Femur (tissue), 1 donor: ENCODE data around the gene DHX34.
A peak's percentile ranks its signal among the peaks of the same experiment; 100 is the strongest.
"Not testable (repeated sequence)": the region's sequence is repeated elsewhere in the genome, so short reads cannot be mapped to it uniquely, and the experiment has no call there.

Experiments
- DNase-seq: peaks from one replicate; pipeline ENCODE4 v3.0.0-alpha.2; 2017

DHX34 gene, protein sequence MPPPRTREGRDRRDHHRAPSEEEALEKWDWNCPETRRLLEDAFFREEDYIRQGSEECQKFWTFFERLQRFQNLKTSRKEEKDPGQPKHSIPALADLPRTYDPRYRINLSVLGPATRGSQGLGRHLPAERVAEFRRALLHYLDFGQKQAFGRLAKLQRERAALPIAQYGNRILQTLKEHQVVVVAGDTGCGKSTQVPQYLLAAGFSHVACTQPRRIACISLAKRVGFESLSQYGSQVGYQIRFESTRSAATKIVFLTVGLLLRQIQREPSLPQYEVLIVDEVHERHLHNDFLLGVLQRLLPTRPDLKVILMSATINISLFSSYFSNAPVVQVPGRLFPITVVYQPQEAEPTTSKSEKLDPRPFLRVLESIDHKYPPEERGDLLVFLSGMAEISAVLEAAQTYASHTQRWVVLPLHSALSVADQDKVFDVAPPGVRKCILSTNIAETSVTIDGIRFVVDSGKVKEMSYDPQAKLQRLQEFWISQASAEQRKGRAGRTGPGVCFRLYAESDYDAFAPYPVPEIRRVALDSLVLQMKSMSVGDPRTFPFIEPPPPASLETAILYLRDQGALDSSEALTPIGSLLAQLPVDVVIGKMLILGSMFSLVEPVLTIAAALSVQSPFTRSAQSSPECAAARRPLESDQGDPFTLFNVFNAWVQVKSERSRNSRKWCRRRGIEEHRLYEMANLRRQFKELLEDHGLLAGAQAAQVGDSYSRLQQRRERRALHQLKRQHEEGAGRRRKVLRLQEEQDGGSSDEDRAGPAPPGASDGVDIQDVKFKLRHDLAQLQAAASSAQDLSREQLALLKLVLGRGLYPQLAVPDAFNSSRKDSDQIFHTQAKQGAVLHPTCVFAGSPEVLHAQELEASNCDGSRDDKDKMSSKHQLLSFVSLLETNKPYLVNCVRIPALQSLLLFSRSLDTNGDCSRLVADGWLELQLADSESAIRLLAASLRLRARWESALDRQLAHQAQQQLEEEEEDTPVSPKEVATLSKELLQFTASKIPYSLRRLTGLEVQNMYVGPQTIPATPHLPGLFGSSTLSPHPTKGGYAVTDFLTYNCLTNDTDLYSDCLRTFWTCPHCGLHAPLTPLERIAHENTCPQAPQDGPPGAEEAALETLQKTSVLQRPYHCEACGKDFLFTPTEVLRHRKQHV

DNA sequence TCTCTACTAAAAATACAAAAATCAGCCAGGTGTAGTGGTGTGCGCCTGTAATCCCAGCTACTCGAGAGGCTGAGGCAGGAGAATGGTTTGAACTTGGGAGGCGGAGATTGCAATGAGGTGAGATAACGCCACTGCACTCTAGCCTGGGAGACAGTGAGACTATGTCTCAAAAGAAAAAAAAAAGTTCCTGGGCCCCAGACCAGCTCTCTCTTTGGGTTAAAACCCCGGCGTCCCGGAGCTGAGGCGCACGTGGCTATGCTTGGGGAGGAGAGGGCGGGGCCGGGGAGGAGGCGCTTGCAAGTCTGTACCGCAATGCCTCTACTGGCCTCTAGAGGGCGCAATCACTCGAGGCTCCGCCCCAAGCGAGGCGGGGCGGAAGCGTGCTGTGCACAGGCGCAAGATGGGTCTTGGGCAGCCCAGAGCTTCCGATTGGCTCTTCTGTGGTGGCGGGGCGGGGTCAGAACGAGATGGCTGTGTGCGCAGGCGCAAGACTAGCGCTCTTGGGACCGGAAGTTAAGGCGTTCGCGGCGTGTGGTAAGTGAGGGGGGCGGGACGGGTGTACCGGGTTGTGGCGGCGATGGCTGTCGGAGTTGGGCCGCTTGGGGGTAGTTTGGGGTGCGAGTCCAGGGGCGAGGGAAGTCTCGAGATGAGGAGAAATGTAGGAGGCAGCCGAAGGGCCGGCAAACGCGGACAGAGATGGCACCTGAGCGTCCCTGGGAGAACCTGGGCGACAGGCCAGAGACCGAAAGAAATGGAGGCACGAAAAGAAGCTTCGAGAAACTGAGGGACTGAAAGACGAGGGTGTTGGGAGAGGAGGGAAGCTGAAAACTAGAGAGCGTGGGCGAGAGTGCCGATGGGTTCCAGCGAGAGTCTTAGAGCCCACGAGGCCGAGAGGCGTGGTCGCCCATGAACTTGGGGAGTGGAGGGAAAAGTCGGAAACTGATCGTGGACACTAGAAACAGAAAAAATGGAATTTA lies at the start of gene DHX34:
TSS of gene DHX34 (plus strand) at position 497 of the 977 bp plus-strand sequence. CDS start 3,716 bp downstream, outside the sequence.
- peak; percentile 99 for DNase-seq

DNA sequence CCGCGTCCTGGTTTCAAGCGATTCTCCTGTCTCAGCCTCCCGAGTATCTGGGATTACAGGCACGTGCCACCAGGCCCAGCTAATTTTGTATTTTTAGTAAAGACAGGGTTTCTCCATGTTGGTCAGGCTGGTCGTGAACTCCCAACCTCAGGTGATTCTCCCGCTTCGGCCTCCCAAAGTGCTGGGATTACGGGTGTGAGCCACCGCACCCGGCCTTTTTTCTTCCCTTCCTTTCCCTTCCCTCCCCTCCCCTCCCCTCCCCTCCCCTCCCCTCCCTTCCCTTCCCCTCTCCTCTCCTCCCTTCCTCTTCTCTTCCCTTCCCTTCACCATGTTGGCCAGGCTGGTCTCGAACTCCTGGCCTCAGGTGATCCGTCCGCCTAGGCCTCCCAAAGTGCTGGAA lies 48.2 kb upstream of the DHX34 start:
- DNase-seq = not testable (repeated sequence)

DNA sequence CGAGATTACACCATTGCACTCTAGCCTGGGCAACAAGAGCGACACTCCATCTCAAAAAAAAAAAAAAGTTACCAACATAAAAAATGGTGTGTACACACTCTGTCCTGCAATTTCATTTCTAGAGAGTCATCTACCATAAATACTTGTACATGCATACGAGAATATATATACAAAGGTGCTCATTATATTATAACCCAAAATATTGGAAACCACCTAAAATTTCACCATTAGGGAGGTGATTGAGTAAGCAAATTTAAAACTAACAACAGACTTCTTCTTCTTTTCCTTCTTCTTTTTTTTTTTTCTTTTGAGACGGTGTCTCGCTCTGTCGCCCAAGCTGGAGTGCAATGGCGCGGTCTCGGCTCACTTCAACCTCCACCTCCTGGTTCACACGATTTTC lies 46.9 kb upstream of the DHX34 start:
- no peak for DNase-seq

DNA sequence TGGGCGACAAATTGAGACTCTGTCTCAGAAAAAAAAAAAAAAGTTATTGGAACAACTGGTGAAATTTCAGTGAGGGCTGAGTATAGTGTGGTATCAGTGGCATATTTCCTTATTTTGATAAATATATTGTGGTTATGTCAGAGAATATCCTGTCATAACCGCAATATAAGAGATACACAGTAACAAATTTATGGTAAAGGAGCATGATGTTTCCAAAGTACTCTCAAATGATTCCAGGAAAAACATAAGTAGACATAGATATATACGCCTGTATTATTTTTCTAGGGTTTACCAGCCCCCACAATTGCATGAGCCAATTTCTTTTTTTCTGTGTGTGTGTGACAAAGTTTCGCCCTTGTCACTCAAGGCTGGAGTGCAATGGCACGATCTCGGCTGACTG lies 45.1 kb upstream of the DHX34 start:
- DNase-seq = no peak

DNA sequence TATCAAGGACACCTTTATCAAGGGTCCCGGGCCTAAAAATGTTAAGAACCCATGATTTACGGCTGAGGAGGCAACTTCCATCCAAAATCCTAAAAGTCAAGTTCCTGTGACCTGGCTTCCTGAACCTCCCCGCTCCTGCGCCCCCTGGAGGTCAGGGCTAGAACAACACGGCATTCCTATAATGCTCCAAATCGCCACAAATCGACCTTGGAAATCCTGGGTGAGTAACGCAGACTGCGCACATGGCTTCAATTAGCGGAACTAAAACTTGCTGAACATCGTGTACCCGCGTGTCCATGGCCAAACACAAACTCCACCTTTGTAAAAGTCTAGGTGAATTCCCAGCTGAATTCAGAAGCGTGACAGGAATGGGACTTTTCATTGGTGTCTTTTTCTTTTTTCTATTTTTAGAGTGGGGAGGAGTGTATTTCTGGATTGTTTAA lies 43.8 kb upstream of the DHX34 start:
- DNase-seq = peak; percentile 48

DNA sequence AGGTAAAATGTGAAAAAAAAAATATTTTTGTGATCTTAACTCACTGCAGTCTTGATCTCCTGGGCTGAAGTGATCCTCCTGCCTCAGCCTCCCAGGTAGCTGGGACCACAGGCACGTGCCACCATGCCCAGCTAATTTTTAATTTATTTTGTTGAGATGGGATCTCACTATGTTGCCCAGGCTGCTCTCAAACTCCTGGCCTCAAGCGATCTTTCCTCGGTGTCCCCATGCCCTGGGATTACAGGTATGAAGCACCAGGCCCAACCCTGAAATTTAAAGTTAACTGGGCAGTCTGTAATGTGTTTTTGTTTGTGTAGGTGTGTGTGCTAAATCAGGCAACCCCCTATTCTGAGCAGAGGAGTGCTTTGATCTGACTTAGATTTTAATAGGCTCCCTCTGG lies 42.8 kb upstream of the DHX34 start:
- no peak for DNase-seq

DNA sequence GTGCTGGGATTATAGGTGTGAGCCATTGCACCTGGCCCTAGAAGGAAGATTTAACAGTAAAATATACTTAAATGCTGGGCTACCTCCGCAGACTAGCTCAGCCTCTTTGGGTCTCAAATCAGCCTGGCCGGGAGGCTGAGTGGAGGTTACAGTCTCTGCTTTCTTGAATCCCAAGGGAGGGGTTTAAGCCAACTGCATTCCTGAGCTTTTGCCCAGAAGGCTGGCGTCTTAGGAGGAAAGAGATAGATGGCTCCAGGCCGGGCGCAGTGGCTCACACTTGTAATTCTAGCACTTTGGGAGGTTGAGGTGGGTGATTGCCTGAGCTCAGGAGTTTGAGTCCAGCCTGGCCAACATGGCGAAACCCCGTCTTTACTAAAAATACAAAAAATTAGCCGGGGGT lies 40.1 kb upstream of the DHX34 start:
- DNase-seq = no peak

DNA sequence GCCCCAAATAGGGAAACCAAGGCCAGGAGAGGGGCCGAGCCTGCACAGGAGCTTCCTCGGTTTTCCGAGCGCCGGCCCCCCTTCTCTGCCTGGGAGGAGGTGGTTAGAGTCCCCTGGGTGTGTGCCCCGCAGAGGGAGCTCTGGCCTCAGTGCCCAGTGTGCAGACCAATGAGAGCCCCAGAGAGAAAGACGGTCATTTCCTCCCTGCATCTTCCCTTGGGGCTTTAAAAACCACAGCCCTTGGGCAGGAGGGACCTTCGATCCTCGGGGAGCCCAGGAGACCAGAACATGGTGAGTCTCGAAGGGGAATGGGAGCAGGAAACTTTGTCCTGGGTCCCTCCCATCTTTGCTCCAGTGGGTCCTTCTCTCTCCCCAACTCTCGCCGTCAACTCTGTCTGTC lies 39.5 kb upstream of the DHX34 start, which contains the start of gene C5AR1:
TSS of gene C5AR1 (plus strand) at position 254 of the 400 bp plus-strand sequence. CDS start at position 289, 35 bp downstream.
- DNase-seq = no peak

DNA sequence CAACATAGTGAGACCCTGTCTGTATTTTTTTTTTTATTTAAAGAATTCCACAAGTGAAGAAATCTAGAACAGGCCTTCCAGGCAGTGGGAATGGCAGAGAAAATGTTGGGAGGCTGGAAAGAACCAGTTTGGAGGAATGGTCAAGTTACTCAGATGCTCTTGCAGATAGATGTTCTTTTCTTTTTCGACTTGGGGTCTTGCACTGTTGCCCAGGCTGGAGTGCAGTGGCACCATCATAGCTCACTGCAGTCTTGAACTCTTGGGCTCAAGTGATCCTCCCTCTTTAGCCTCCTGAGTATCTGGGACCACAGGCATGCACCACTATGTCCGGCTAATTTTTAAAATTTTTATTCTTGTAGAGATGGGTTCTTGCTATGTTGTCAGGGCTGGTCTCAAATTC lies 38.8 kb upstream of the DHX34 start:
- DNase-seq = no peak

DNA sequence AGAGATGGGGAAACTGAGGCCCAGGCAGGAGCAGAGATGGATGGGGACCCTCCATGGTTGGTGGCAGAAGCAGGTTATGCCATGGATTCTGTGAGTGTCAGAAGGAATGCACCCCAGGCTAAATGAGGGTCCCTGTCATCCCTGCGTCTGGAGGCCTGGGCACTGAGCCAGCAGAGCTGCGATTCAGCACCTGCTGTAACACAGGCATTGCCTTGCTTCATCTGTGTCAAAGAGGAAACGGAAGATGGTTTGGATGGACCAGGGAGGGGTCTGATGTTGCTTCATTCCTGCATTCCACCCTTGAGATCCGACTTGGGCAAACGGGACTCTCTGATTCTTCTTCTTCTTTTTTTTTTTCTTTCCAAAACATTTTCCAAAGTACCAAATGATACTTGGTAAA lies 38.3 kb upstream of the DHX34 start:
- peak; percentile 57 for DNase-seq

DNA sequence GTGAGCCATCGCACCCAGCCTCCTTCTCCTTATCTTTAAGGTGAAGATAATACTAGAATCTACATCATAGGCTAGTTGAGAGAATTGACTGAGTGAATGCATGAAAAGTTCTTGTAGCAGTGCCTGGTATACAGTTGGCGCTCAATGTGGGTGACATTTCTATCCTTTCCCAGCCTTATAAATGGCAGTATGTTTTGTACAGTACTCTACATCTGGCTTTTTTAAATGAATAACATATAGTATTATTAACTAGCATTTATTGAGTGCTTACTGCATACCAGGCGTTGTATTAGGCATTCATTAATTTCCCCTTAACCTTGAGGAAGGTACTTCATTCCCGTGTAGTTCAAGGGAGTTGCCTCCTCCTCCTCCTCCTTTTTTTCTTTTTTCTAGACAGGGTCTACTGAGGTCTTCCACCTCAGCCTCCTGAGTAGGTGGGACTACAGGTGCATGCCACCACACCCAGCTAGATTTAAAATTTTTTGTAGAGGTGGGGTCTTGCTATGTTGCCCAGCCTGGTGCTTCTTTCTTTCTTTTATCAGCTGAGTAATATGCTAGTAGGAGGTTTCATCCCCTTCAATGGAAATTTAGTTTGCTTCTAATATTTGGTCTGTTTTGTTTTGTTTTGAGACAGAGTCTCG lies 36.6 kb upstream of the DHX34 start:
- DNase-seq = no peak

DNA sequence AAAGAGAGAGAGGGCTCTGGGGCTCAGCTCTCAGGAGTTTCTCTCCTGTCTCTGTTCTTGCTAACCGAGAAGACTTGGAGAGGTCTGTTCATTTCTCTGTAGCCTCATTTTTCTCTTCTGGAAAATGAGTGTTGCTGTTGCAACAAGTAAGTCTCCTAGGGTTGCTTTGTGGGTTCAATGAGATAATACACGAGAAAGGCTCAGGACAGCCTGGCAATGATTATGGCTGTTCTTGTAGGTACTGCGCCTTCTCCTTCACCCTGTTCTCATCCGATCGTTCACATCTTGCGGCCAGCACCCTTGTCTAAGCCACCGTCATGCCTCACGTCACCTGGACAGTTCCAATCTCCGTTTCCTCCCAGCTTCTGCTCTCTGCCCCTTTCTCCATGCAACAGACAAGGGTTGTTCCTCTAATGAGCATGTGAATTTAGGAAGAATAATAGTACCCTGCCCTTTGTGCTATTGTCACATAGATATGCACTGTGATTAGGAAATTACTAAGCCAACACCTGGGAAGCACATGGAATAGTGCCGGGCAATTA lies 35.3 kb upstream of the DHX34 start:
- no peak for DNase-seq

DNA sequence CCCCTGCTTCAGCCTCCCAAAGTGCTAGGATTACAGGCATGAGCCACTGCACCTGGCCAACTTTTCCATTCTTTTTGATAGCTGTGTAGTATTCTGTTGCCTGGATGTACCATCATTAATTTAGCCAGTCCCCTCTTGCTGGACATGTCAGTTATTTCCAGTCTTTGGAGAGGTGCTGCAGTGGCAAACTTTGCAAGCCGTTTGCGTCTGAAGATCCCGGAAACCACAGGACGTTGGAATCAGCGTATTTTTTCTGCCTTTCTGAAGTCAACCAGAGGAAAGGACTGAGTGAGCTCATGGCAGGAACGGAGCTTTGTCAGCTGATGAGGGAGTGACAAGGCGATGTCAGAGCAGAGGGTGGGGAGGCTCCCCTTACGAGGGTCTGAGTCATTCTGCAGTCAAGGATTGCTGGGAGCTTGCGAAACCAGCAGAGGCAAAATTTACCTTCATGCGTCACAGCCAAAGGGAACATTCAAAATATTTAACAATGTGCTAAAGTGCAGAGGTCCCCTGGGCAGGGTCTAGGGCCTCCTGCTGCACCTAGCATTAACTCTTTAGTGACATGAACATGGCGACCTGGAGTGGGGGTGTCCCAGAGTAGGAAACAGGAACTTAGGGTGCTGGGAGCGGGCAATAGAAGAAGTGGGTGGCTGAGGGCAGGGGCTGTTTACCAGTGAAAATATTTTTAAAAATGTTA lies 33.8 kb upstream of the DHX34 start:
- peak; percentile 59 for DNase-seq

DNA sequence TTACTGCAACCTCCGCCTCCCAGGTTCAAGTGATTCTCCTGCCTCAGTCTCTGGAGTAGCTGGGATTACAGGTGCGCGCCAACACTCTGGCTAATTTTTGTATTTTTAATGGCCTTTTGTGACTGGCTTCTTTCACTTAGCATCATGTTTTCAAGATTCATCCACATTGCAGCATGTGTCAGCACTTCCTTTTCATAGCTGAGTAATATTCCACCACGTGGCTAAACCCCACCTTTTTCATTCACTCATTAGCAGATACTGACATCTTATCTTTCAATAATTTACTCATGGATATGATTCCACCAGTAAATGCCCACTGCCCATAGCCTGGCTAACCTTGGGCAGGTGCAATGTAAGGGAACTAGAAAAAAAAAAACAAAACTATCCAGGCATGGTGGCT lies 32.6 kb upstream of the DHX34 start:
- no peak for DNase-seq

DNA sequence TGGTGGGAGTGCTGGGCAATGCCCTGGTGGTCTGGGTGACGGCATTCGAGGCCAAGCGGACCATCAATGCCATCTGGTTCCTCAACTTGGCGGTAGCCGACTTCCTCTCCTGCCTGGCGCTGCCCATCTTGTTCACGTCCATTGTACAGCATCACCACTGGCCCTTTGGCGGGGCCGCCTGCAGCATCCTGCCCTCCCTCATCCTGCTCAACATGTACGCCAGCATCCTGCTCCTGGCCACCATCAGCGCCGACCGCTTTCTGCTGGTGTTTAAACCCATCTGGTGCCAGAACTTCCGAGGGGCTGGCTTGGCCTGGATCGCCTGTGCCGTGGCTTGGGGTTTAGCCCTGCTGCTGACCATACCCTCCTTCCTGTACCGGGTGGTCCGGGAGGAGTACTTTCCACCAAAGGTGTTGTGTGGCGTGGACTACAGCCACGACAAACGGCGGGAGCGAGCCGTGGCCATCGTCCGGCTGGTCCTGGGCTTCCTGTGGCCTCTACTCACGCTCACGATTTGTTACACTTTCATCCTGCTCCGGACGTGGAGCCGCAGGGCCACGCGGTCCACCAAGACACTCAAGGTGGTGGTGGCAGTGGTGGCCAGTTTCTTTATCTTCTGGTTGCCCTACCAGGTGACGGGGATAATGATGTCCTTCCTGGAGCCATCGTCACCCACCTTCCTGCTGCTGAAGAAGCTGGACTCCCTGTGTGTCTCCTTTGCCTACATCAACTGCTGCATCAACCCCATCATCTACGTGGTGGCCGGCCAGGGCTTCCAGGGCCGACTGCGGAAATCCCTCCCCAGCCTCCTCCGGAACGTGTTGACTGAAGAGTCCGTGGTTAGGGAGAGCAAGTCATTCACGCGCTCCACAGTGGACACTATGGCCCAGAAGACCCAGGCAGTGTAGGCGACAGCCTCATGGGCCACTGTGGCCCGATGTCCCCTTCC lies 28.9 kb upstream of the DHX34 start:
- DNase-seq = no peak

DNA sequence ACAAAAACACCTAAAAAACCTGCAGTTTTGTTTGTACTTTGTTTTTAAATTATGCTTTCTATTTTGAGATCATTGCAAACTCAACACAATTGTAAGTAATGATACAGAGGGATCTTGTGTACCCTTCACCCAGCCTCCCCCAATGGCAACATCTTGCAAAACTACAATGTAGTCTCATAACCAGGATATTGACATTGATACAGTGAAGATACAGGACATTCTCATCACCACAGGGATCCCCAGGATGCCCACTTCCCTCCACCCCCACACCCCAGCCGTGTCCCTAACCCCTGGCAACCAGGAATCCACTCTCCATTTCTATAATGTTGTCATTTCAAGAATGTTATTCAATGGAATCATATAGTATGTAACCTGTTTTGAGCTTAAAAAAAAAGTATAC lies 27.5 kb upstream of the DHX34 start:
- no peak for DNase-seq

DNA sequence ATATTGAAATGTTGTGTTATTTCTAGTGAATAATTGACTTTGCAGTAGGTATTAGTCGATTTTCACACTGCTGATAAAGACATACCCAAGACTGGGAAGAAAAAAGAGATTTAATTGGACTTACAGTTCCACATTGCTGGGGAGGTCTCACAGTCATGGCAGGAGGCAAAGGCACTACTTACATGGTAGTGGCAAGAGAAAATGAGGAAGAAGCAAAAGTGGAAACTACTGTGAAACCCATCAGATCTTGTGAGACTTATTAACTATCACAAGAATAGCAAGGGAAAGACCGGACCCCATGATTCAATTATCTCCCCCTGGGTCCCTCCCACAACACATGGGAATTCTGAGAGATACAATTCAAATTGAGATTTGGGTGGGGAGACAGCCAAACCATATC lies 27.1 kb upstream of the DHX34 start:
- DNase-seq = no peak

DNA sequence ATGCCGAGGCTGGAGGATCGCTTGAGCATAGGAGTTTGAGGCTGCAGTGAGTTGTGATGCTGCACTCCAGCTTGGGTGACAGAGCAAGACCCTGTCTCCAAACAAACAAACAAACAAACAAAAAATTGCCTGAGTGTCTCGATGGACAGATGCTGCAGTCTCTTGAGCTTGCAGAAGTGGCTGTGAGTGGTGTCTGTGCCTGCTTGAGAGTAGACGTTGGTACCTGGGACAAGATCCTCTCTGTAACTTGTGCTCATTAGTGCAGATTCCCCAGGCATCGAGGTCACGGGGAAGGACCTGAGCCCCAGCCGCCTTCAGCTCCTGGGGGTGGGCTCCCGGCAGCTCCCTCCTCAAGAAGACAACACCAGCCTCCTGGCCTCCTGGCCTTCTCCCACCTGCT lies 25.7 kb upstream of the DHX34 start:
- no peak for DNase-seq

DNA sequence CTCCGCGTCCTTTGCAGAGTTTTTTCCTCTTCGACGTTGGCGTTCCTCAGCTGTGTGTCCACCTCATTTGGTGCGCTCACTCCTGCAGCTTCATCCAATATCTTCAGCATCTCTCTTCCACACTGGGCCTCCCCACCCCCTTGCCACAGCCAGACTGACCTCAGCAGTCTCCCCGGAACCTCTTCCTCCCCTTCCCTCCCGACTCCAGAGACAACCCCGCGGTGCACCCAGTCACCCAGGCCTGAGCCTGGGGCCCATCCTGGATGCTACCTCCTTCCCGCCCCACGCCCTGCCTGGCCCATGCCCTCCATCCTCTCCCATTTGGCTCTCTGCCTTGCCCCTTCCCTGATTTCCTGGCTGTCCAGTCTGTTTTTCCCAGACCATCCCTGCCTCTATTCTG lies 25.2 kb upstream of the DHX34 start:
- DNase-seq = no peak
